HG03432 (cell line): ENCODE data around the gene DCBLD1.
"Not testable (repeated sequence)": the region's sequence is repeated elsewhere in the genome, so short reads cannot be mapped to it uniquely, and the experiment has no call there.

ENCODE experiments used
- ATAC-seq: cut with Tn5 transposase; IDR thresholded peaks from one replicate; pipeline ENCODE4 v1.9.1; 2021; ENCODE audit warnings: mild to moderate bottlenecking, moderate library complexity; ENCODE audit not compliant: unreplicated experiment

DCBLD1 gene

DNA sequence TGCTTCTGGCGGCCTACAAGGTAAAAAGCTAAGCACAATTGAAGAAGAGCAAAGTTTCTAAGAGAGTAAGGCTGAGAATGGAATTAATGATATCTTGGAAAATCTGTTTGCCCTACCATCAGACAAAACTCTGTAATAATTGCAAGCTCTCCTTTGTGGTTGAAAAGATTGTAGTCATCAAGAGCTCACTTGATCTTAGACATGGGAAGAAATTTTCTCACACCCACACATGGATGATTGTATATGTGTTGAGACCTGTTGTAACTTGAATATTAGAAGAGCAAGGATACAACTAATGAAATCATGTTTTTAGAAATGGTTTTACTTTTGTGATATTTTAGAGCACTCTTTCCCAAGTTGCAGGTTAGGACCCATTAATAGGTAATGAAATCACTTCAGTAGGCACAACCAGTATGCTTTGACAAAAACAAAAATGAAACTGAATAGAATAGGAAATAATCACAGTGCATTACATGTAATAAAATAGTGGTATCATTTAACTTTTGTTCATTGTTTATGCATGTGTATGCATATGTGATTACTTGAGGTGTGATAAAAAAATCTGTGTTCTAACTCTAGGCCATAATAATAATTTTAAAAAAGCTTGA, 14.0 kb downstream of the DCBLD1 start:
- peak; percentile 56 for ATAC-seq

DNA sequence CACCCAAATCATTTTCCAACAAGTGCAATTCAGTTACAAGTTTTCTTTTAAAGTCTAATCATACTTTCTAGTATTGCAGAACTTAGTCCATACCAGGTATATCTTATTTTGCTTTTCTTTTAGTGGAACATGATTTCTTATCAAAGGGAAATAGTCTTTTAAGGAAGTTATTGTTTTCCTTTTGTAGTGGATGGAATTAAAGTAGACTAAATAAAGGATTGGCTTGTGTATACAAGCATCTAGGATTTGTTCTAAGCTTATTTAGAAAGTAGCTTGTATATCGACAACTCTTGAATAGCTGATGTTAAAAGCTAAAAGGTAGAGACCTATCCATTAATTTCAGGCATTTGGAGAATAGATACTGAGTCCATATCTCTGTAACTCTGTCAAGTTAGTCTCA, 14.8 kb downstream of the DCBLD1 start:
- ATAC-seq, result no peak

DNA sequence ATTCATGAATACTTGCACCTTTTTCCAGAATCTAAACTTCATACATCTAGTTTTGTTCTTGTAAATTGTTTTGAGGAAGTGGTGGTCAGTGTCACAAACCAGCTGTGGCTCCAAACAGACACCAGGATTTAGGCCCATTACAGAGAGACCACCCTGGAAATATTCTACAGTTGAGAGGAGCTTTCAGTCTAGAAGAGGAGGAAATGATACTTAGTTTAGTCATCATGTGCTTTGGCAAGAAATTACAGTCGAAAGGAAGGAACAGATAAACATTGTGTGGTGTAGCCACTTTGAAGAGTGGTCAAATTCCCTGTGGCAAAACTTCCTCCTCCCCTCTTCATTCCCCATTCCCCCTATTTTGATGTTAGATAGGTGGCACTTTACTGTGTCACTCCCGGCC, 15.7 kb downstream of the DCBLD1 start:
- ATAC-seq, result peak; percentile 55

DNA sequence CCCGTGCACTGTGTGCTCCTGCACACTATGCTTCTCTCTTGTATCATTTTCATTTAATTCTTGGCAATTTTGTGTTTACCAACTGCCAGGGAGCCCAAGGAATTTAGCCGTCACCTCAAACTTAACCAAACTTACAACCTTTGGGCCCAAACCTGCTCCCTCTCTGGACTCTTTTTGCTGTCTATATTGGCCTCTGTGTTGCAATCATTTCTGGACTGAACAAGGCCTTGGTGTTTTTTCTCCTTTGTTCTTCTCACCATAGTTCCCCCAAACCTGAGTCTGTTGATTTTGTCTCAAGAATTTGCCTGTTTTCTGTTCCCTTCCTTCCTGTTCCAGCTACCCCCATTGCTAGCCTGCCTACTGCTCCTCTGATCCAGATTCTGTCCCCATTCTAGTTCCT, 19.2 kb downstream of the DCBLD1 start:
- ATAC-seq, result no peak

DNA sequence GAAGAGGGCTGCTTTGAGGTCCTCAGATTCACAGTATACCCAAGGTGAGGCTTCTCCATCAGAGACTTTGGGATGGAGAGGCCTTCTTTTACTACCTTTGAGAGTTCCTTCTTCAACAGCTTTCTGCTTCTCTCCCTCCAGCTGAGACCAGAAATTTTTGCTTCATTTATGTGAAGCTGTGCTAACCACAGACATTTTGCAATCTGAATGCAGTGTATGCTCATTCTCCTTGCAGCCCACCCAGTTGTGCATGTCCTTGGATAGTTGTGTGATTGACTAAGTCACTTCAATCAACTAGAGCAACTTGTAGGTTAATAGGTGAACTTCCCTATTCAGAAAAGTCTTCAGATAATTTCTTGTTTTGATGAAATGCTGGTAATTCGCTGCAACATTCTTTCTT, 20.1 kb downstream of the DCBLD1 start:
- no peak for ATAC-seq

DNA sequence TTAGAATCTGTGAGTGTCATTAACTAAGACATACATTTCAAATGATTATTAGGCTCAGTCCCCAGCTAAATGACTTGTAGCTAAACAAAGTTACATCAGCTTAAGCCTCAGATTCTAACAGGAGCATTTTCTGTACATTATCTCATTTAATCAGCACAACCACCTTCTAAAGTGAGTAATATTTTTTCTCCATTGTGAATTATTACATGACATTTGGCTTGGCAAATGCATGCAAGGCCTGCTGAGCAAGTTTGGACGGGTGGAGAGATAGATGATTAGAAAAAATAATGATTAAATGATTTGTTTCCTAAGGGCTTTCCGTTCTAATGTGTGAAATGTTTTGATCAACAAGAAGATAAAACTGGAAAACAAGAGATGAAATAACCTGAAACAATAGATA, 20.7 kb downstream of the DCBLD1 start:
- no peak for ATAC-seq

DNA sequence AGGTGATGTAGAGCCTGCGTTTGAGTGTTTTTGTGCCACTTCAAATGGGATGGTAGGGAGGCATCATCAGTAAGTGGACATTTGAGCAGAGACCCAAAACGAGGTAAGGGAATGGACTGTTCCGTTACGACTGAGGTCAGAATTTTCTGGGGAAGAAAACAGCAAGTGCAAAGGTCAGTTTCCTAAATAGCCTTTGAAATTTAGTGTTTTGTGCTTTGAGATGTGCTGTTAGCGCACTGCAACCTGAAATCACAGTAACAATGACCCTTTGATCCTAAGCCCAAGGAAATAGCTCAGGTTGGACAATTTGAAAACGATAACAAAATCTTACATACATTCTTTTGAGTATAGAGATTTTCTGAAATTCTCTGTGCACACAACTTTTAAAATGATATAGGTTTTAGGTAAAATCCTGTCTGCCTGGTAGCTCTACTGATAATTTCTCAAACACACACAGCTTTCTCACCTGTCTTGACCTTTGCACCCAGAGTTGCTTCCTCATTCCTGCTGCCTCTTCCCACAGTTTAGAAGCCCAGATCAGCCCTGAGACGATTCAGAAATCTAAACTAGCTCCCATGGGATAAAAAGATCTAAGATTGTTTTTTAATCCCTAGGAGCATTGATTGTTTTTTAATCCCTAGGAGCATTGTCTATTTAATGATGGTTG, 22.1 kb downstream of the DCBLD1 start:
- ATAC-seq, result no peak

DNA sequence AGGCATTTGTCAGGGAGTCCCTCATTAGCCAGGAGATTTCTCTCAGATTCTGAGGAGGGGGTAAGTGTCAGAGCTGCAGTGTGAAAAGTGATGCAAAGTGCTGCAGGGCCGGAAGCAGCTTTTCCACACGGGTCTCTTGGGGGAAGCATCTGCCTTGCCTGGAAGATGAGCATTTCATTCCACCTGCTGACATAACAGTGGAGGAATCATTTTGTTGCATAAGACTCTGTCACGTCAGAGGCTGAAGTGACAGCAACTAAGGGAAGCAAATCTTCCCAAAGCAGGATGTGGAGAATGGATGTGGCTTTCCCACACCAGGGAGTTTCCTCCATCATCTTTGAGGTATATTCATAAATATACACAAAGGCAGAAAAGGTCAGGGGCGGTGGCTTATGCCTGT, 22.8 kb downstream of the DCBLD1 start:
- no peak for ATAC-seq

DNA sequence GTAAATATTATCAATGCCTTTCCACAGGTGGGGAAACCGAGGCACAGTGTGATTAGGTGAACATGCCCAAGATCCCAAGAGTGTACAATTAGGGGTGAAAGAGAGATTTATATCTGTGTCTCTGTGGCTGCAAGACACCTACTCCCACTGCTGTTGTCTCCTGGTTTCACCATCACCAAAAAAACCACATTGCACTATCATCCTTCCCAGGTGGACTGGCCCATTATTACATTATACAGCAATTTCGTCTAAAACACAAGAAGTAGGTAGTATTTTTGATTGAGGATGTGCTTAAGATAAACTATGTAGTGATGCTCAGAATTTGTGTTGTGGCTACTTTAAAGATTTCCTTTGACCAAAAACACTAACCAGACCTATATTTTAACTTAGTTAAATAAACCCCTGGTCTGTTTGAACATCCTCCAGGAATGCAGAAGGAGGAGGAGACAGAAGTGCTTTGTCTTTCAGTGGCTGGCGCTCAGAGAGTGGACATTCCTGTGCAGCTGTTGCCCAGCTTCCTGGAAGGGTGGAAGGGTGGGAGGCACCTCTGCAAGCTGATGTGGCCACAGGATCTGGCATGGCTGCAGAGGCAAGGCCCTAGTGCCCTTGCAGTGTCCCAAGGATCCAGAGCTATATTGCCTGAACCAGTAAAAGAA, 23.8 kb downstream of the DCBLD1 start:
- no peak for ATAC-seq

DNA sequence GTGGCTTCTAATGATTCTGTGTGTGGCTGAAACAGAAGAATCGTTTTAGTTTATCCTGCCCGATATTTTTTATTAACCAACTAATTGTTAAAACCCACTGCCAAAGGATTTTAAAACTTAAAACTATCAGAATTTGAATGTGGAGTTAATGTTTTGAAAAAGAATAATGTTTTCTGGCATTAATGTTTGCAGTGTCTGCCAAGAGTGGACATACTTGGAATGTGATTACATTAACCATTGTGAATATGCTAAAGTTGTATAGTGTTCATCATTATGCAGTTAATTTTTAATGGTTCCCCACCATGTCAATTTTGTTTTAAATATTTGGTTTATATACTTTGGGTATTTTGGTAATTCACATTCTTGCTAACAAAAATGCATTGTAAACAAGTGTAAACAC, 24.4 kb downstream of the DCBLD1 start:
- no peak for ATAC-seq

DNA sequence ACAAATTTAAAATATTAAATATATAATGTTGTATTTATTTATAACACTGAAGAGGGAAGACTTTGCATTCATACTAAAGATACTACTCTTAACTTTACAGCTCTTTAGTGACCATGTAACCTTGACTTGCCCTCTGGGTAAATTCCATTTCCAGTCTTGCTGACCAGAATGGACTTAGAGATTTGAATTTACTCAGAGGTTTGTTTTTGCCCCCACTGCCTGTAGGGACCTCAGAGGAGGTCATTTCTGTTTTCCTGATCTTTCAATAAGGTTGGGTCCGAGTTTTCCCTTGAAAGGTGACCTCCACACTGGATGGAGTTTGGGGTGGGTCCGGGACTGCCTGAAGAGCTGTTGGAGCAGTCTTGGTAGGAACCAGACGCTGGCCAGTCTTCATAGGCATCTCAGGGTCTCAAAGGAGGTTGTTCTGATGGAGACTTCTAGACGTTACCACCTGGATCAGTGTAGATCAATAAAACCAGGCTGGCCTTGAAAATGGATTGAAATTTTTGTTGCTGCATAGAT, 26.0 kb downstream of the DCBLD1 start:
- ATAC-seq, result no peak

DNA sequence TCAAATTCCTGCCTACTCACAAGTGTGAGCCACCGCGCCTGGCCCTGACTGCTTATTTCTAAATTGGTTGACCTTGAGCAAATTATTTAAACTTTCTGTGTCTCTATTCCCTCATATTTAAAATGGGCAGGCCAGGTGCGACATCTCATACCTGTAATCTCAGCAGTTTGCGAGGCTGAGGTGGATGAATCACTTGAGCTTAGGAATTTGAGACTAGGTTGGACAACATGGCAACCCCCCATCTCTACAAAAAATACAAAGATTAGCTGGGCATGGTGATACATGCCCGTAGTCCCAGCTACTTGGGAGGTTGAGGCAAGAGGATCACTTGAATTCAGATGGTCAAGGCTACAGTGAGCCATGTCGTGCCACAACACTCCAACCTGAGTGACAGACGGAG, 26.5 kb downstream of the DCBLD1 start:
- no peak for ATAC-seq

DNA sequence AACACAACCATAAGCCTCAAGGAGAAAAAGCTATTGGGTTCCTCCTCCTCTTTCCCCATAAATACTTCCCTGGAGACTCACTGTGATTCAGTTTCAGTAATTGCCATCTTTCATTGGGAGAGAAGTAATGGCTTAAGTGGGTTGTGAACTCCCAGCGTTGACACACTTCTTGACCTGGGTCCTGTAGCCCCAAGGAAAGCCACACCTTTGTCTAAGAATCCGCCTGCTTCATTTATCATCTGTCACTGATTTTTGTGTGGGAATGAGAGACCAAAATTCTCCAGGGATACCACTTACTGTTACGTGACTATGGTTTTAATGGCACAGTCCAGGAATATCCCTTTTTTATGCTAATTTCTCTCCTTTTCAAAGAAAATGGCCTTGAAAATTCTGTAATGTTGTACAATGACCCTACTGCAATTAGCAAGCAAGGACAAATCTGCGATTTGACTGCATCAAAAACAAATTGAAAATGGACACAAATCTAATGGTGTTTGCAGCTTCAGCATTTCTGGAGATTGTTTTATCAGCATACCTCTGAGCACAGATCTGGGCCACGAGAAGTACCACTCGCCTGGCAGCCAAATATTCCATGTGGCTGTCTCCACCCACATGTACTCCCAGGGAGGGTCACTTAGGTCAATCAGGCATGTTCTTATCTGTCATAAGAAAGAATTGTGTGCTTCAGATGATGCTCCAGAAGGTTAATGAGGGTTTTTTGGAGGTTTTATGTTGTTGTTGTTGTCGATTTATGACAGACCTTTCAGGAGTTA, 29.8 kb downstream of the DCBLD1 start:
- no peak for ATAC-seq

DNA sequence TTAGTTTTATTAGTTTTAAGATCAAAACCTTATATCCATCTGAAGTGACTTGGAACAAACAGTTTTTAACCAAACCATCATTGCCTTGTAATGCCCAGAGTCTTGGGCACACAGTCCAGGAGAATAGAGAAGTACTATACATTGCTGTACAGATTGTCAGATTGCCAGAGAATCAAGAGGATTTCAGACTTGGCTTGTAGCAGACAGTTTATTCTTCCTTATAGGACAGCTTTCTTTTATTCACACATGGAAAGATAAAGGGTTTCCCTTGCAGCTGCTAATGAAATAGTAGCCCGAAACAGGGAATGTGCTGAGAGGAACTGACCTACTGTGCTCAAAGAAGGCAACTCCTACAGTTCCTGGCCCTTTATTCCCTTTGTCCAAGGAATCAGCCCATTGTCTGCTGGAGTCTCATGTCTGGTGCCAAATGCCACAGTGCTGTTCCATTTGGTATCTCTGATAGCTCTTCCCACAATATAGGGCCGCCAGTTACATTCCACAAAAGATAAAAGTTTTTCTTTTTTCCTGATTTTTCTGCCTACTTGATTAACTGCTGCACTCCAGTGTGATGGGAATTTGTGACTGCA, 30.6 kb downstream of the DCBLD1 start:
- no peak for ATAC-seq

DNA sequence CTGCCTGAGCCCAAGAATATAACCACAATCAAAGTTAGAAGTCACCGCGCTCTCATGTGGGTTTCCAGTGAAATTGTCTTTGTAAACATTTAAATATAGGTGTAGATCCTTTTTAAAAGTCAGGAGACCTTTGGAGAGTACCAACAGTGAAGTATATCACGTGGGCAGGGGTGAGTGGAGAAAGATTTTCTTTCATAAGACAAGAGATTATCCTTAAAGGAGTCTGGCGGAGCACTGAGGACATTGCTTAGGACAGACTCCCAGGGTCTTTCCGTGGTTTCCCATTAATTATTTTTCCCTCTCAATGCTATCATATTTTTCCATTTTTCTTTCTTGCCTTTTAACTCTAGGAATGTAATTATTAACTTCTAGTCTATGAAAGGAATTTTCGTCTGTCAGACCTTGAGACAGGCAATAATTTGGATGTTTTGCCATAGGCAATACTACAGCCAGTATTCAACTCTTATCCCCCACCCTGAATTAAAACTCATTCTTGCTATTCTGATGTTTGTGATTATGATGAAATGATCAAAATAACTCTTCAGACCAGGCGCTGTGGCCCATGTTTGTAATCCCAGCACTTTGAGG, 31.4 kb downstream of the DCBLD1 start:
- ATAC-seq, result no peak

DNA sequence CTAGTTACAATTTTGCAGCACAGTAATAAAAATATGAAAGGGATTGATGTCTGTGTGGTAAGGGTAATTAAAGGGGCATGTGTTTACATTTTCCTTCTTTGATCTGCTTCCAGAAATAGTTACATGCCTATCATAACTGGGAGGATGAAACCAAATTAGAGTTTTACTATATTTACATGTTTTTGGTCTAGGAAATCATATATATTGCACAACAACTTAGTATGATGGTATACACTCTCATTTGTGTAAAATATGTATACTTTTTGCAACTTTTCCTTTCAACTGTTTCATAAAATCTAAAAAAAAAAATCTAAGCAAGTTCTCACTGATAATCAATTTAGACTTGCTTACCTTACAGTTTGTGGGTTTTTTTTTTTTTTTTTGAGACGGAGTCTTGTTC, 32.2 kb downstream of the DCBLD1 start:
- ATAC-seq, result no peak

DNA sequence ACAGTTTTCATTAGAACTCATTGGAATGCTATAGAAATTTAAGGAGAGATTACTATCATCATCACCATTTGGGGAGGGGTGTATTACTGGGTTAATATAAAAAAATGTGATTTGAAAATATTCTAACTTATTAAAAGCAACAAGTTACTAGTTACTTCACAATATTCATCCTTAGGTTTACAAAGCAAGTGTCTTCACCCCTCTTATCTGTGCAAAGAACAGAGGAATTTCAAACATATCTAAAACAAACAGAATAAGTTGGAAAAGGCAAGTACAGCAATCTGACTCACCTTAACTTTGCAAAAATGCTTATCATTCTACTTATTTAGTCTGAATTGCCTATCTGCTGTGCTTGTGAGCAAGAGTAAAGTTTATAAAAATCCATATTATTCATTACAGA, 32.9 kb downstream of the DCBLD1 start:
- no peak for ATAC-seq

DNA sequence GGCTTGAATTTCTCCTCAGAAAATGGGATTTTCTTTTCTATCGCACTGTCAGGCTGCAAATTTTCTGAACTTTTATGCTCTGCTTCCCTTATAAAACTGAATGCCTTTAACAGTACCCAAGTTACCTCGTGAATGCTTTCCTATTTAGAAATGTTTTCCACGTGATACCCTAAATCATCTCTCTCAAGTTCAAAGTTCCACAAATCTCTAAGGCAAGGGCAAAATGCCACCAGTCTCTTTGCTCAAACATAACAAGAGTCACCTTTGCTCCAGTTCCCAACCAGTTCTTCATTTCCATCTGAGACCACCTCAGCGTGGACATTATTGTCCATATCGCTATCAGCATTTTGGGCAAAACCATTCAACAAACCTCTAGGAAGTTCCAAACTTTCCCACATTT, 35.5 kb downstream of the DCBLD1 start:
- ATAC-seq, result not testable (repeated sequence)

DNA sequence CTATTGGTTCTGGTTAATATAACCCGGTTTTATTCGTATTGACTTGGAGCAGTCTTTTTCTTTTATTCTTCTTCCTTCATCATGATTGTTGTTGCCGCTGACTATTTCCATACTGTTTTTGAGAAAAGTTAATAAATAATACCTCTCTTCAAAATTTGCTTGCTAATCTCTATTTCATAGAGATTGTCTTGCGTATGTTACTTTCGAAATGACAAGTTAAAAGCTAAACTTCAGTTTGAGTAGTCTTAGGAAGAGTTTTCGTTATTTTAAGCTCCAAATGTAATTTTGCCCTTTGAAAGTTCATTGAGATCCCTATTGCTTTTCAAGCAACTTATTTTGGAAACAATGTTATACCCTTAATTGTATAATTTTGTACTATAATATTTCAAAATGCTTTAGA, 36.4 kb downstream of the DCBLD1 start:
- ATAC-seq, result no peak

DNA sequence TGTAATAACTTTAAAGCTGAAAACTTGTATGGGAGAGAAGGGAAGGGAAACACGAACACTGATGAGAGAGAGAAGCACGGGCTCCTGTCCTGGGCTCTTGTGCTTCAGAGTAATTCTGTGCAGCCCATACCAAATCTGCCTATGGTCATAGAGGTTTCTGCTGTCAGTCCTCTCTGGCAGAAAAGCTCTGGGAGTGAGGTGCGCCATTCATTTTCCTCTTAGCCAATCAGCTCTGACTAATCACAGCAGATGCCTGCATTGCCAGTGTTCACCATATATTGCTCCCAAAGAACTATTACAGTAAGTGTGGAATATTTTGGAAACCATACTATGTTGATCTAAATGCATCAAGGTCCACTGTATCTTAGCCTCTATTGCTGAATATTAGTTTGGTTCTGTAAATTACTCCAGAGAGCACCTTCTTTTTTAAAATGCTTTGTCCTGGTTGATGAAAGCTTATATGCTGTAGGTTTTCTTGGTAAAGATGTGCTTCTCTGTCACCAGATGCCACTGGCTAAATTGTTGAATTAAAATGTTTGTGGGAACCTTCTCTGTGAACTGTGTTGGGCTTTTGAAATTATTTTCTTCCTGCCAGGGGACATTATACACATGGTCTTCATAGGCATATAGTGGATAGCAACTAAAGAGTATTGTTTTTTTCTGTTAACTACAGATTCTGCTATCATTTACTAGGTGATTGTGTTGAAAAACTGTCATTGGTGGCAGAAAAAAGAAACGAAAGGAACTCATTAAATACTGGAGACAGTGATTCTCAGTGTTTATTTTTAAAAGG, 38.3 kb downstream of the DCBLD1 start:
- no peak for ATAC-seq
